ENCODE results near the gene DTWD2.

DNA sequence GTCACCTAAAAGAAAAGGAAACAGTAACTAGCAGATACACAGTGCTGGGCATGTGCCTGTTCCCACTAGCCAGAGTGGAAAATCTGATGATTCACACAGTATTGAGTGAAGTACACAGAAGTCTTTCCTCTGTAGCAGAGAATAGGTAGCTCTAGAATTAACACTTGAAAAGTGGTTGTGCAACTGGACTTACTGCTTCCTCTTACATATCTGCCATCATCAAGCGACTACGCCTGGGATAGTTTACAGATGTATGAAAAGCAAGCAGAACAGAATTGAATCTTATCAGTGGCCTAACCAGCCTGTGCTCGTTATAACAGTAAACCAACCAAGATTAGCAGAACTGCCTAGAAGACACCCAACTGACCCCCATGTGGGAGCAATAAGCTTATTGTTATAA lies 130.6 kb downstream of the DTWD2 start:
- TF ChIP-seq, protein P1, sequence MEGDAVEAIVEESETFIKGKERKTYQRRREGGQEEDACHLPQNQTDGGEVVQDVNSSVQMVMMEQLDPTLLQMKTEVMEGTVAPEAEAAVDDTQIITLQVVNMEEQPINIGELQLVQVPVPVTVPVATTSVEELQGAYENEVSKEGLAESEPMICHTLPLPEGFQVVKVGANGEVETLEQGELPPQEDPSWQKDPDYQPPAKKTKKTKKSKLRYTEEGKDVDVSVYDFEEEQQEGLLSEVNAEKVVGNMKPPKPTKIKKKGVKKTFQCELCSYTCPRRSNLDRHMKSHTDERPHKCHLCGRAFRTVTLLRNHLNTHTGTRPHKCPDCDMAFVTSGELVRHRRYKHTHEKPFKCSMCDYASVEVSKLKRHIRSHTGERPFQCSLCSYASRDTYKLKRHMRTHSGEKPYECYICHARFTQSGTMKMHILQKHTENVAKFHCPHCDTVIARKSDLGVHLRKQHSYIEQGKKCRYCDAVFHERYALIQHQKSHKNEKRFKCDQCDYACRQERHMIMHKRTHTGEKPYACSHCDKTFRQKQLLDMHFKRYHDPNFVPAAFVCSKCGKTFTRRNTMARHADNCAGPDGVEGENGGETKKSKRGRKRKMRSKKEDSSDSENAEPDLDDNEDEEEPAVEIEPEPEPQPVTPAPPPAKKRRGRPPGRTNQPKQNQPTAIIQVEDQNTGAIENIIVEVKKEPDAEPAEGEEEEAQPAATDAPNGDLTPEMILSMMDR (IDR thresholded peaks at IDR 0.05), result no peak
- no peak for TF ChIP-seq ZFX (IDR thresholded peaks at IDR 0.05; ENCODE audit: borderline replicate concordance)
